SK-N-SH treated with all-trans-retinoic acid at 6 μM for 48 hours (cell line): ENCODE measurements around the gene RPS4Y1.

Experiments used
- ARNTL ChIP-seq: fragments of 450-650 bp; formaldehyde crosslinking; IDR thresholded peaks from 2 replicates; pipeline ENCODE4 v1.5.0; 2020; ENCODE audit warnings: low read depth, mild to moderate bottlenecking, moderate library complexity, borderline replicate concordance
- BACH2 ChIP-seq: fragments of 250-450 bp; sonication (Bioruptor Pico); IDR thresholded peaks from 2 replicates; pipeline ENCODE4 v1.9.0; 2021; ENCODE audit warnings: mild to moderate bottlenecking, borderline replicate concordance
- CREB5 ChIP-seq: fragments of 250-450 bp; sonication (Bioruptor Pico); IDR thresholded peaks from 2 replicates; pipeline ENCODE4 v1.5.1; 2020; ENCODE audit warnings: low read depth, mild to moderate bottlenecking, moderate library complexity
- PPARA ChIP-seq: fragments of 250-450 bp; sonication (Bioruptor Pico); IDR thresholded peaks from 2 replicates; pipeline ENCODE4 v1.5.0; 2020; ENCODE audit warnings: mild to moderate bottlenecking, borderline replicate concordance
- RARB ChIP-seq: fragments of 250-450 bp; sonication (Bioruptor Pico); IDR thresholded peaks from 2 replicates; pipeline ENCODE4 v1.8.0; 2021; ENCODE audit warnings: mild to moderate bottlenecking, moderate library complexity
- TSHZ2 ChIP-seq: fragments of 250-450 bp; sonication (Bioruptor Pico); IDR thresholded peaks from 2 replicates; pipeline ENCODE4 v1.5.0; 2020; ENCODE audit warnings: mild to moderate bottlenecking, moderate library complexity
- TF ChIP-seq, protein P1 (sequence below): fragments of 250-450 bp; sonication (Bioruptor Pico); IDR thresholded peaks from 2 replicates; pipeline ENCODE4 v1.8.0; 2020; ENCODE audit warnings: mild to moderate bottlenecking, moderate library complexity, borderline replicate concordance

DNA sequence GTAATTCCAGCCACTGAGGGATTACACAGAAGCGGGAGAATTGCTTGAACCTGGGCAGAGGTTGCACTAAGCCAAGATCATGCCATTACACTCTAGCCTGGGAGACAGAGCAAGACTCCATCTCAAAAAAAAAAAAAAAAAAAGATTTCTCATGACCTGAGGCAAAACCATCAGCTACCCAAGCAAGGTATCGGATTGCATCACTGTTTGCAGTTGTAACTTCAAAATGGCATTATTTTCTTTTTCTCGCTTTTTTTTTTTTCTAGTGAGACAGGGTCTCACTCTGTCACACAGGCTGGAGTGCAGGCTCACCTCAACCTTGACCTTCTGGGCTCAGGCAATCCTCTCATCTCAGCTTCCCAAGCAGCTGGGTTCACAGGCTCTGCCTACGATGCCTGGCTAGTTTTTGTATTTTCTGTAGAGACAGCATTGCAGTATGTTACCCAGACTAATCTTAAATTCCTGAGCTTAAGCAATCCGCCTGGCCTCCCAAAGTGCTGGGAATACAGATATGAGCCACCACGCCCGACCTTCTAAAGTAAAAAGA is 44.4 kb upstream of the RPS4Y1 start:
- no peak for TF ChIP-seq RARB (CRISPR knock-in tag)
- no peak for TF ChIP-seq TSHZ2 (CRISPR knock-in tag)
- no peak for TF ChIP-seq ARNTL (CRISPR knock-in tag)
- TF ChIP-seq, protein P1, sequence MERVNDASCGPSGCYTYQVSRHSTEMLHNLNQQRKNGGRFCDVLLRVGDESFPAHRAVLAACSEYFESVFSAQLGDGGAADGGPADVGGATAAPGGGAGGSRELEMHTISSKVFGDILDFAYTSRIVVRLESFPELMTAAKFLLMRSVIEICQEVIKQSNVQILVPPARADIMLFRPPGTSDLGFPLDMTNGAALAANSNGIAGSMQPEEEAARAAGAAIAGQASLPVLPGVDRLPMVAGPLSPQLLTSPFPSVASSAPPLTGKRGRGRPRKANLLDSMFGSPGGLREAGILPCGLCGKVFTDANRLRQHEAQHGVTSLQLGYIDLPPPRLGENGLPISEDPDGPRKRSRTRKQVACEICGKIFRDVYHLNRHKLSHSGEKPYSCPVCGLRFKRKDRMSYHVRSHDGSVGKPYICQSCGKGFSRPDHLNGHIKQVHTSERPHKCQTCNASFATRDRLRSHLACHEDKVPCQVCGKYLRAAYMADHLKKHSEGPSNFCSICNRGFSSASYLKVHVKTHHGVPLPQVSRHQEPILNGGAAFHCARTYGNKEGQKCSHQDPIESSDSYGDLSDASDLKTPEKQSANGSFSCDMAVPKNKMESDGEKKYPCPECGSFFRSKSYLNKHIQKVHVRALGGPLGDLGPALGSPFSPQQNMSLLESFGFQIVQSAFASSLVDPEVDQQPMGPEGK (CRISPR knock-in tag): no peak
- no peak for TF ChIP-seq CREB5 (CRISPR knock-in tag)
- no peak for TF ChIP-seq BACH2 (CRISPR knock-in tag)
- TF ChIP-seq PPARA (CRISPR knock-in tag): no peak
